Caco-2 (cell line): ENCODE results near the gene GFPT1. TPM values are rescaled to one million over a fixed set of nuclear protein-coding genes. Genes with fewer than 3 reads are reported as not detected.

Experiments used
- BruUV-seq: library from RNA; stranded (reverse); fragments of 400-500 nt; replicated peaks from 2 replicates; lab custom pipeline; 2021; lab: Mats Ljungman, UMichigan
- CTCF ChIA-PET: fragments of 300-600 bp; sonication (Branson Sonifier 250); formaldehyde crosslinking; loops from one replicate; lab custom pipeline; 2022; ENCODE audit warnings: antibody characterized with exemption; lab: Charles Lee
- POLR2A ChIA-PET: fragments of 300-600 bp; sonication (Branson Sonifier 250); formaldehyde crosslinking; loops from one replicate; lab custom pipeline; 2022; ENCODE audit warnings: antibody characterized with exemption; lab: Charles Lee
- DNase-seq, 2 experiments: peaks; one replicate each; pipeline versions ENCODE4 v3.0.0 to v3.0.0-alpha.2; 2020 to 2022
- H3K27me3 ChIP-seq: replicated peaks from 2 replicates; pipeline ENCODE4 v1.6.0; 2011; ENCODE audit warnings: low read length; ENCODE audit not compliant: control insufficient read depth, insufficient read depth
- H3K36me3 ChIP-seq: 2 replicates; pipeline ENCODE4 v1.5.1; 2011; ENCODE audit warnings: low read length; ENCODE audit not compliant: control insufficient read depth, insufficient read depth
- H3K4me1 ChIP-seq: fragments of 250-450 bp; sonication (Bioruptor Pico); 2 replicates; pipeline ENCODE4 v1.5.1; 2020; ENCODE audit warnings: mild to moderate bottlenecking
- H3K4me3 ChIP-seq: 2 replicates; pipeline ENCODE4 v1.5.1; 2011; ENCODE audit warnings: low read depth, mild to moderate bottlenecking, control low read depth, low read length
- H3K9me3 ChIP-seq: fragments of 250-450 bp; sonication (Bioruptor Pico); 2 replicates; pipeline ENCODE4 v1.5.1; 2020; ENCODE audit warnings: mild to moderate bottlenecking, moderate library complexity
- H3K27ac Mint-ChIP-seq: one replicate; pipeline ENCODE4 v1.8.0; 2022; ENCODE audit warnings: mixed read lengths; ENCODE audit not compliant: unreplicated experiment
- H3K27me3 Mint-ChIP-seq: one replicate; pipeline ENCODE4 v1.8.0; 2022; ENCODE audit warnings: mixed read lengths; ENCODE audit not compliant: insufficient read depth, unreplicated experiment
- H3K36me3 Mint-ChIP-seq: one replicate; pipeline ENCODE4 v1.8.0; 2022; ENCODE audit warnings: mild to moderate bottlenecking, mixed read lengths; ENCODE audit not compliant: insufficient read depth, unreplicated experiment
- H3K4me1 Mint-ChIP-seq: one replicate; pipeline ENCODE4 v1.8.0; 2022; ENCODE audit warnings: low read depth, mixed read lengths; ENCODE audit not compliant: unreplicated experiment
- H3K4me3 Mint-ChIP-seq: one replicate; pipeline ENCODE4 v1.8.0; 2022; ENCODE audit warnings: mild to moderate bottlenecking, moderate library complexity, mixed read lengths; ENCODE audit not compliant: unreplicated experiment
- H3K9me3 Mint-ChIP-seq: one replicate; pipeline ENCODE4 v1.8.0; 2022; ENCODE audit warnings: mixed read lengths; ENCODE audit not compliant: unreplicated experiment
- intact Hi-C: fragments of 100-400 bp; cut with micrococcal nuclease; formaldehyde crosslinking; loops from one replicate; pipeline ENCODE4 v1.10.0; 2022; ENCODE audit not compliant: unreplicated experiment
- total RNA-seq: library from RNA; stranded (reverse); gene quantifications from 2 replicates; pipeline ENCODE4 v1.2.3, GENCODE V29; 2022
- TF ChIP-seq, protein P1 (sequence below), 2 experiments: fragments of 200-600 bp in 1 of 2; IDR thresholded peaks; 1 replicate in 1 of 2; 2 replicates in 1 of 2; pipeline versions ENCODE4 v1.5.1 to v1.8.0; 2011 to 2022; ENCODE audit warnings: antibody characterized with exemption in 1 of 2, control low read depth in 1 of 2, inconsistent platforms in 1 of 2, low read depth in 1 of 2, low read length in 1 of 2, mild to moderate bottlenecking in 1 of 2, moderate library complexity in 1 of 2; ENCODE audit not compliant: insufficient read depth in 1 of 2, severe bottlenecking in 1 of 2, unreplicated experiment in 1 of 2

Gene GFPT1
- total RNA-seq, 1 experiment from 2014 or later: 129 TPM

GRCh38 chr2:69429491-69430183 lies 42.6 kb upstream of the GFPT1 start:
- Histone ChIP-seq H3K36me3 (no peaks in the 10 kb centered on the region), H3K4me1 (no peaks in the 10 kb centered on the region), H3K27me3 (no peaks in the 10 kb centered on the region), H3K4me3 (no peak overlapping the region), H3K9me3 (no peaks in the 10 kb centered on the region)
- no peak for DNase-seq
- TF ChIP-seq, protein P1, sequence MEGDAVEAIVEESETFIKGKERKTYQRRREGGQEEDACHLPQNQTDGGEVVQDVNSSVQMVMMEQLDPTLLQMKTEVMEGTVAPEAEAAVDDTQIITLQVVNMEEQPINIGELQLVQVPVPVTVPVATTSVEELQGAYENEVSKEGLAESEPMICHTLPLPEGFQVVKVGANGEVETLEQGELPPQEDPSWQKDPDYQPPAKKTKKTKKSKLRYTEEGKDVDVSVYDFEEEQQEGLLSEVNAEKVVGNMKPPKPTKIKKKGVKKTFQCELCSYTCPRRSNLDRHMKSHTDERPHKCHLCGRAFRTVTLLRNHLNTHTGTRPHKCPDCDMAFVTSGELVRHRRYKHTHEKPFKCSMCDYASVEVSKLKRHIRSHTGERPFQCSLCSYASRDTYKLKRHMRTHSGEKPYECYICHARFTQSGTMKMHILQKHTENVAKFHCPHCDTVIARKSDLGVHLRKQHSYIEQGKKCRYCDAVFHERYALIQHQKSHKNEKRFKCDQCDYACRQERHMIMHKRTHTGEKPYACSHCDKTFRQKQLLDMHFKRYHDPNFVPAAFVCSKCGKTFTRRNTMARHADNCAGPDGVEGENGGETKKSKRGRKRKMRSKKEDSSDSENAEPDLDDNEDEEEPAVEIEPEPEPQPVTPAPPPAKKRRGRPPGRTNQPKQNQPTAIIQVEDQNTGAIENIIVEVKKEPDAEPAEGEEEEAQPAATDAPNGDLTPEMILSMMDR (IDR thresholded peaks at IDR 0.05; ENCODE audit: insufficient read depth in 1 of 2, low read depth in 1 of 2, low read length in 1 of 2, severe bottlenecking in 1 of 2, unreplicated experiment in 1 of 2): no peak
- H3K4me3 Mint-ChIP-seq: no peak overlapping the region
- H3K36me3 Mint-ChIP-seq: peaks cover 28% of the 10 kb centered on the region
- BruUV-seq: no TSS peak
- ChIA-PET POLR2A (no interaction called here), CTCF (no interaction called here)
- intact Hi-C loops: no loop called here
- H3K27ac Mint-ChIP-seq: no peak overlapping the region
- peaks cover 3% of the 10 kb centered on the region for H3K4me1 Mint-ChIP-seq
- no peaks in the 10 kb centered on the region for H3K9me3 Mint-ChIP-seq
- H3K27me3 Mint-ChIP-seq: no peaks in the 10 kb centered on the region

DNA sequence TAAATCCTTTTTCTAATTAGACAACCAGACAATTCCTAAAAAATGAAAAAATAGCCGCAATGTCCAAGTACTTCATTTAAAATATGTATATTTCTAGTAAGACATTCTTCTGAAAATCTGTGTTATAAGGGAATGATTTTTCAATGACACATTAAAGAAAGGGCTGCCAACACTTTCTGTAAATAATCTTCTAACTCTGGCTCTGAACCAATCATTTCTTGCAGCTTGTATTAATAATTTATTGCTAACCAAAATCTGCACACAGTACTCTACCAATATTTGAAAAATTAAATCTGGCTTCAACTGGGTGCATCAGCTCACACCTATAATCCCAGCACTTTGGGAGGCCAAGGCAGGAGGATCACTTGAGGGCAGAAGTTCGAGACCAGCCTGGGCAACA lies 42.0 kb upstream of the GFPT1 start:
- Mint-ChIP-seq H3K4me1 (no peaks in the 10 kb centered on the region), H3K4me3 (no peak overlapping the region), H3K27me3 (no peaks in the 10 kb centered on the region), H3K27ac (no peak overlapping the region), H3K9me3 (no peaks in the 10 kb centered on the region), H3K36me3 (peaks cover 25% of the 10 kb centered on the region)
- H3K9me3 ChIP-seq: no peaks in the 10 kb centered on the region
- no peaks in the 10 kb centered on the region for H3K27me3 ChIP-seq
- TF ChIP-seq, protein P1 (IDR thresholded peaks at IDR 0.05; ENCODE audit: insufficient read depth in 1 of 2, low read depth in 1 of 2, low read length in 1 of 2, severe bottlenecking in 1 of 2, unreplicated experiment in 1 of 2): no peak
- H3K4me1 ChIP-seq: no peaks in the 10 kb centered on the region
- H3K4me3 ChIP-seq: no peak overlapping the region
- no peaks in the 10 kb centered on the region for H3K36me3 ChIP-seq
- CTCF ChIA-PET: no interaction called here
- BruUV-seq: no TSS peak
- no peak for DNase-seq
- POLR2A ChIA-PET: no interaction called here
- intact Hi-C loops: no loop called here

DNA sequence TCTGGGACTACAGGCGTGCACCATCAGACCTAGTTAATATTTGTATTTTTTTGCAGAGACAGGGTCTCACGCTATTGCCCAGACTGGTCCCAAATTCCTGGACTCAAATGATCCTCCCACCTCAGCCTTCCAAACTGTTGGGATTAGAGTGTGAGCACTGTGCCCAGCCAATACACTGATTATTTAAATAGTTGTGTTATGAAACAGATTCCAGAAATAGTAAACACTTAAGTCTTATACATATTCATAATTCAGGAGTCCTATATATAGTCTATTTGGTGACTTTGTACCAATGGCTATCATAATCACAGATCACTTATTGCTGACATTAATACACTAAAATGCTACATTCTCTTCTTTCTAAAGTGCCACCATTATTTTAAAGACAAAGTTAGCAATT lies 37.4 kb upstream of the GFPT1 start:
- Mint-ChIP-seq H3K27me3 (no peaks in the 10 kb centered on the region), H3K4me1 (no peaks in the 10 kb centered on the region), H3K4me3 (no peak overlapping the region), H3K9me3 (no peaks in the 10 kb centered on the region), H3K36me3 (peaks cover 47% of the 10 kb centered on the region), H3K27ac (no peak overlapping the region)
- TF ChIP-seq, protein P1 (IDR thresholded peaks at IDR 0.05; ENCODE audit: insufficient read depth in 1 of 2, low read depth in 1 of 2, low read length in 1 of 2, severe bottlenecking in 1 of 2, unreplicated experiment in 1 of 2): no peak
- ChIA-PET POLR2A (no interaction called here), CTCF (no interaction called here)
- BruUV-seq: no TSS peak
- H3K36me3 ChIP-seq: no peaks in the 10 kb centered on the region
- intact Hi-C loops: no loop called here
- DNase-seq: no peak
- no peaks in the 10 kb centered on the region for H3K9me3 ChIP-seq
- no peaks in the 10 kb centered on the region for H3K4me1 ChIP-seq
- no peak overlapping the region for H3K4me3 ChIP-seq
- H3K27me3 ChIP-seq: no peaks in the 10 kb centered on the region
